ENCODE data around the gene ATP5PO. TPM values are rescaled to one million over a fixed set of nuclear protein-coding genes. Genes with fewer than 3 reads are reported as not detected.
"Not testable (repeated sequence)": the region's sequence is repeated elsewhere in the genome, so short reads cannot be mapped to it uniquely, and the experiment has no call there.

Gene ATP5PO
- total RNA-seq, 1 donor from 2014 or later = 154 TPM

DNA sequence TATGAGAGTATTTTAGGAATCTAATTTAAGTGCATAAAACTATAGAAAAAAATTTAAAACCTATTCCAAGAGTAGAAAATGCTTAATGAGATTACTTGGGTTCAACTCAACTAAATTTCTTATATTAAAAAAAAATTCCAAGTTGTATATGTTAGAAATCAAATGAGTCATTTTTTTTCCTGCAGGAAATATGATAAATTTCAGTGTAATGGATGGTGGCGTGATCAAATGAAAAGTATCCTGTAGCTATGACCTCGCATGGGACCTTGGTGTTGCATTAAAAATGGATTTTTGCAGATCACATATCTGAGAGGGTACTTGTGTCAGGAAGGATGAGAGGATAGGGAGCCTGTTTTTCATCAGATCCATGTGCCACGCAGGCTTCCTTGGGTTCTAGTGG is 17.9 kb downstream of the ATP5PO start:
- DNase-seq = no peak

DNA sequence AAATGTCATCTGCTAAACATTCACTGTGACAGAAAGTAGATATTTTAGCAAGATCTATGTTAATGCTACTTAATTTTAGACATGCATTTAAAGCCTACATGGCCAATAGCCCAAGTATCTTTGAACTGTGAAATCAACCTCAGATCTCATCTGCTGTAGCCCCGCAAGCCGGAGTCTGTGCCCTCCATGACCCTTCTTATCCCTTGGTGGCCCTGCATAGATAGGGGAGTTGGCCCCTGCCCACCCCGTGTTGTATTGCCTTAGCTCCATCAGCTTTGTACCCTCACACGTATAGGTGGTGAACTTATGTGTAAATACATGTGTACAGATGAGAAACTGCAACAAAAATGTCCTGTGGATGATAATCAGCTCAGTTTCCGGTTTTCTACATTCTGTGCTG is 18.5 kb downstream of the ATP5PO start:
- no peak for DNase-seq

DNA sequence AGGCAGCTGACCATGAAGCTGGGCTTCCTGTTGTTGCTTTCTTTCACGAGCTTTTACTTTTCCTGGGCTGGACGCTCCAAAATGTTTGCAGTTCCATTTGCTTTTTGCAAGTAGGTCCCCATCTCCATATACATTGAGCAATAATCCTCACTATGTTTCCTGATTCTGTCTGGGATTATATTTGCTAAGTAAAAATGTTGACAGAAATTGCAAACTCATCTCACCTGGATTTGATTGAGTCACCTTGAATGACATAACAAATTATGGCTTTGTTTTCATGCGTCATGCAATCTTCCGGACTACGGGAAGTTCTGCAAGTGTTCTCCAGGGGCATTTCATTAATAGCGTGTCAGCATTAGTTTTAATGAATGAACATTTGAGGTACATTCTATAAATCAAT is 18.9 kb downstream of the ATP5PO start:
- no peak for DNase-seq

DNA sequence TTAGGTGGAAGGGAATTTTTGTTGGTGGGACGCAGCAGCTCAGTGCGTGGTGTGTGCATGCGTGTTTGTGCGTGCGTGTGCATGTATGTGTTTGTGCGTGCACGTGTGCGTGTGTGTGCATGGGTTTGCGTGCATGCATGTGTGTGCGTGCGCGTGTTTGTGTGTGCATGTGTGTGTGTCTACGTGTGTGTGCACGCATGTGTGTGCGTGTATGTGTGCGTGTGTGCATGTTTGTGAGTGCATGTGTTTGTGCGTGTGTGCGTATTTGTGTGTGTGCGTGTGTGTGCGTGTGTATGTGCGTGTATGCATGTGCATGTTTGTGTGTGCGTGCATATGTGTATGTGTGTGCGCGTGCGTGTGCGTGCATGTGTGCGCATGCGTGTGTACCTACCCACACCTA is 20.2 kb downstream of the ATP5PO start:
- DNase-seq = no peak

GRCh38 chr21:33894736-33895288 is 20.8 kb downstream of the ATP5PO start:
- DNase-seq = peak; percentile 71

DNA sequence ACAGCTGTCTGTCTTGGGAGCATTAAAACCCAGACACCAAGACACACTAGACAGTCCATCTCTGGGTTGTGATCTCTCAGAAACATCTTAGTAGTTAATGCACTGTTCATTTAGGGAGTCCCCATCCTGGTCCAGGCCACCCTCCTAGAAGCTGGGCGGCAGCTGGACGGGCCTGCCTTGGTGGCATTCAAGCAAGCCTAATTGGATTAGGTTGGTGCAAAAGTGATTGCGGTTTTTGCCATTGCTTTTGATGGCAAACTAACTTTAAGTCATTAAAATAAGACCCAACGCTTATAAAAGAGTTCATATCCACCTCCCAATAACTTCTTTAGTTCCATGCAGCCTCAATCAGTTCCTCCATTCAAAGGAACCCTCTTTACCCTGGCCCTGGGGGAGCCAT is 21.7 kb downstream of the ATP5PO start:
- DNase-seq = no peak

DNA sequence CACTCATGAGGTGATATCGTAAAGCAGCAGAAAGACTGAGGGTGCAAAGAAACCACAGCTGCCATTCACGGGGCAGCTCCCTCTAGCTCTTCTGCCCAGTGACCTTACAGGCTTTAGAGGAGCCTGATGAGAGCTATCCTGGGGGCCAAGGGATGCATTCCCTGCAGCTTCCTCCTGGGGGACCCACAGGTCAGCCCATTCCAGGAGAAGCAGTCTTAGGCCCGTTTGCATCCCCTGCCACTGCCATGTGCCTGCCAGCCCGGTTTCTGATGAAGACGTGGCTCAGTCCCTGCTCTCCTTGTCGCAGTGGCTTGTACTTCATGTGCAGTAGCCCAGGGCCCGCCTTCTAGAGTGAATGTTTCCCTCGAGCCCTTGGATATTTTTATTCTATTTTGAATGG is 22.8 kb downstream of the ATP5PO start:
- no peak for DNase-seq

- no peak for DNase-seq
These were observed 25.4 kb downstream of the ATP5PO start for GRCh38 chr21:33890187-33890586.

GRCh38 chr21:33886321-33886720 is 29.3 kb downstream of the ATP5PO start:
- no peak for DNase-seq

- no peak for DNase-seq
These were observed 30.5 kb downstream of the ATP5PO start for GRCh38 chr21:33885172-33885514.

DNA sequence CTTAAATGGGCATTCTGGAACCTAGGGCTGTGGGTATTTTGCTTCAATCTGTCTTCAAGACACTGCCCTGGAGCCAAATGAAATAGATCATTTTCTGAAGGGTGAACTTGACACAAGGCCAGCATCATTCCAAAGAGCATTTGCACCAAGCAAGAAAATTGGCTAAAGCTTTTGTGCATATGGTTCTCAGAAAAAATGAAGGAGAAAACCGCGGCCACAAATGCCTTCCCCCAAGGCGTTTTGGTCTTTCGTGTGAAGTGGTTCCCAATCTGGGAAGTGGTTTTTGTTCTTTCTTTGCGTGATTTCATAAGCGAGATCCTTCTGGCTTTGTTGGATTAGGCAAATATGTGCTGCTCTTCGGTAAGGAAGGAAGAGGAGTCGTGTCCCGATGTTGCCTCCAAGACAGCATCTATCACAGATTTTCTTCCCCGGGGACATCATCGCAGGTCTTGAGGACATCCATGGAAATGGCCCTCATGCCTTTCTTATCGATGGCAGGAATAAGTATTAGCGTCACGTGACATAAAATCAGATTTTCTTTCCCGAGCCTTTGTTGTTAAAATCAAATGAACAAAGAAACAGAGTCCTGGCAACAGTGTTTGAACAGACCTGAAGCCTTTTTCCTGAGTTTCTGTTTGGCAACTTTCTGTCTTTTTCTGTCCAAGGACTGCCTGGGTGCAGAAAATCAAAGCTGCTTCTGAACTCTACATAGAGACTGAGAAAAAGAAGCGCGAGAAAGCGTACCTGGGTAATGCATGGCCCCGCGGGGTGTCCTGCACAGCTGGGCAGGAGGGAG is 31.0 kb downstream of the ATP5PO start:
- no peak for DNase-seq

DNA sequence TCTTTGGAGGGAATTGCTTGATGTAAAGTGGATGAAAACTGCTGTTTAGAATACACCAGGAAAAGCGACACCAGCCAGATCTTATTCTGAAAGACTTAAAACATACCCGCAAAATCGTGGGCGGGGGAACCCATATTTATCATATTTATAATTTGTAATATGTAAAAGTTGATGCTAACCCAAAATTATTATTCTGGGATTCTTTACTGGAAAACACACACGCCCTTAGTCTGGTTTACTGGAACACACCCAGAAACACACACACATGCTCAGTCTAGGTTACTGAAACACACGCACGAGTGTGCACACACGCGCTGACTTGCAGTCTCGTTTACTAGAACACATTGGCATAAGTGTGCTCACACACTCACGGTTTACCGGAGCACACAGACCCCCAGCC is 32.5 kb downstream of the ATP5PO start:
- no peak for DNase-seq

- no peak for DNase-seq
These were observed 33.7 kb downstream of the ATP5PO start for GRCh38 chr21:33881689-33882440.

GRCh38 chr21:33880626-33881025 is 35.0 kb downstream of the ATP5PO start:
- no peak for DNase-seq

- DNase-seq = no peak
These were observed 36.8 kb downstream of the ATP5PO start for GRCh38 chr21:33878824-33879223.

DNA sequence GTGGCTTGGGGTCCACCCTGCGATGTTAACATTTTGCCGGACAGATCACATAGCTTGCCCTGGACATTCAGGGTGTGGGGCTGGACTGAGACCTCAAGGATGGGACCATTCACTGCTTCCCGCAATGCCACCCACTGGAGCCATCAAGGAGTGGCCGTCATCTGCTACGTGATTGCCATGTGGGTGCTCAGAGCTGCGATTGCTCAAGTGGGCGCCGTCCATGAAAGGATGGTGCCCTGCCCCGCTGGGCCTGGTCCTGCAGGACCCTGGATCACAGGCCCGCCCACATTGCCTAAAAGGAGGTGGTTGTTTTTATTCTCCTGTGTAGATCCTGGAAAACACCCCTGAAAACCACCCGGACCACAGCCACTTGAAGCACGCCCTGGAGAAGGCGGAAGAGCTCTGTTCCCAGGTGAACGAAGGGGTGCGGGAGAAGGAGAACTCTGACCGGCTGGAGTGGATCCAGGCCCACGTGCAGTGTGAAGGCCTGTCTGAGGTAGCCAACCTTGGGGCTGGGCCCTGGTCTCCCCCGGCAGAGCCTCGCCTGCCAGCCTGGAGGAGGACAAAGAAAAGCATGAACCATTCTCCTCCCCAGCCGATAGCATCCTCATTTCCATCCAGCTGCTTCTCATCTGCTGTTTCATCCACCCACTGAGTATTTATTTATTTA is 40.4 kb downstream of the ATP5PO start:
- no peak for DNase-seq

DNA sequence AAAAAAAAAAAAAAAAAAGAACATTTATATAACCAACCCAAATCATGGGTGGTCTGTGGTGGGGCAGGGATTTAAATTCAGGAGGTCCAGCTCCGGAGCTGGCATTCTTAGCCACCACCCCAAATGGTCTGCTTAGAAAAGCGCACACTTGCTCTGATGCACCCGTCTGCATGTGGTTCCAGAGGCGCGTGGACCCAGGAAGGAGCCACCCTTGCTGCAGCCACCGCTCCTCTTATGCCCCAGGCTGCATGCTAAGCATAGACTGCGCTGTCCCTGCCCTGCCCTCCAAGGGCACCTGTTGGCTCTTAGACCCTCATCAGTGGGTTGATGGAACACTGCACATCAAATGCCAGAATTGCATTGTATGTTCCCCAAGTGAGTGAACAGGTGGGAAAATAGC is 41.4 kb downstream of the ATP5PO start:
- no peak for DNase-seq

GRCh38 chr21:33872881-33873515 is 42.6 kb downstream of the ATP5PO start:
- no peak for DNase-seq

GRCh38 chr21:33871171-33871570 is 44.4 kb downstream of the ATP5PO start:
- DNase-seq = no peak

GRCh38 chr21:33870768-33871167 is 44.8 kb downstream of the ATP5PO start:
- no peak for DNase-seq

DNA sequence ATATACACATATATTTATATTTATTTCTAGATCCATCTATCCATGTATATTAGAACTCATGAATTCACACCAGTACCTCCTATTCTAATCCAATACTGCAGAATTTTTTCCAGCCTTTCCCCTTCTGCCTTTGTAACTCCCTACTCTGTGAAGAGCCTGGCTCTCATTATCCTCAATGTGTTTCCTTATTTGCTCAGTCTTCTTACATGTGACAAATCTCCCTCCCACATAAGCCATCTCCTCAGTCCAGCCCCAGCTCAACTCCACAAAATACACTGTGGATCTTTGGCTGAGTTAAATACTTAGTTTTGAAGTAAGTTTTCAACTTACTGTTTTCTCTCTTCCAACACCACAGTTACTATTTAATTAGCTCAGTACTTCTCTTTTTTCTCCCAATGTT is 45.7 kb downstream of the ATP5PO start:
- no peak for DNase-seq

DNA sequence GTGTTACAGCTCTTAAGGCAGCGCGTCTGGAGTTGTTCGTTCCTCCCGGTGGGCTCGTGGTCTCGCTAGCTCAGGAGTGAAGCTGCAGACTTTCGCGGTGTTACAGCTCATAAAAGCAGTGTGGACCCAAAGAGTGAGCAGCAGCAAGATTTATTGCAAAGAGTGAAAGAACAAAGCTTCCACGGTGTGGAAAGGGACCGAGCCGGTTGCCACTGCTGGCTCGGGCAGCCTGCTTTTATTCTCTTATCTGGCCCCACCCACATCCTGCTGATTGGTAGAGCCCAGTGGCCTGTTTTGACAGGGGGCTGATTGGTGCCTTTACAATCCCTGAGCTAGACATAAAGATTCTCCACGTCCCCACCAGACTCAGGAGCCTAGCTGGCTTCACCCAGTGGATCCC is 47.7 kb downstream of the ATP5PO start:
- DNase-seq = not testable (repeated sequence)

- no peak for DNase-seq
These were observed 48.8 kb downstream of the ATP5PO start for GRCh38 chr21:33866826-33867225.
